Activated CD8-positive, alpha-beta memory T cell treated with anti-CD3 and anti-CD28 coated beads, Interleukin-2, amount 50 U/mL, for 48 hours (primary cell): ENCODE results near the gene SYNJ2.

ENCODE experiments used
- DNase-seq: peaks from one replicate; pipeline ENCODE4 v3.0.0-alpha.2; 2020

SYNJ2 gene

DNA sequence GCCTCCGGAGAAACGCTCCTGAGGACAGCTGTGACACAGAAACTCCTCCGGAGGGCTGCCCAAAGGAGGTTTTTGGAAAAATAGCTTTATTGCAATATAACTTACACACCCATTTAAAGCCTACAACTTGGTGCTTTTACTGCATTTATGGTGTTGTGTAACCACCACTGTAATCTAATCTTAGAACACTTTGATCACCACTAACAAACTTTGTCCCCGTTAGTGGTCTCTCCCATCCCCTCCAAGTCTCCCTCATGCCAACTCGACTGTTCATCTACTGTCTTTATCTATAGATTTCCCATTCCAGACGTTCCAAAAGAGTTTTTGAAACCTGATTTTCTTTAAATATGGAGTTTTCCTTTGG lies 62.8 kb downstream of the SYNJ2 start:
- no peak for DNase-seq

DNA sequence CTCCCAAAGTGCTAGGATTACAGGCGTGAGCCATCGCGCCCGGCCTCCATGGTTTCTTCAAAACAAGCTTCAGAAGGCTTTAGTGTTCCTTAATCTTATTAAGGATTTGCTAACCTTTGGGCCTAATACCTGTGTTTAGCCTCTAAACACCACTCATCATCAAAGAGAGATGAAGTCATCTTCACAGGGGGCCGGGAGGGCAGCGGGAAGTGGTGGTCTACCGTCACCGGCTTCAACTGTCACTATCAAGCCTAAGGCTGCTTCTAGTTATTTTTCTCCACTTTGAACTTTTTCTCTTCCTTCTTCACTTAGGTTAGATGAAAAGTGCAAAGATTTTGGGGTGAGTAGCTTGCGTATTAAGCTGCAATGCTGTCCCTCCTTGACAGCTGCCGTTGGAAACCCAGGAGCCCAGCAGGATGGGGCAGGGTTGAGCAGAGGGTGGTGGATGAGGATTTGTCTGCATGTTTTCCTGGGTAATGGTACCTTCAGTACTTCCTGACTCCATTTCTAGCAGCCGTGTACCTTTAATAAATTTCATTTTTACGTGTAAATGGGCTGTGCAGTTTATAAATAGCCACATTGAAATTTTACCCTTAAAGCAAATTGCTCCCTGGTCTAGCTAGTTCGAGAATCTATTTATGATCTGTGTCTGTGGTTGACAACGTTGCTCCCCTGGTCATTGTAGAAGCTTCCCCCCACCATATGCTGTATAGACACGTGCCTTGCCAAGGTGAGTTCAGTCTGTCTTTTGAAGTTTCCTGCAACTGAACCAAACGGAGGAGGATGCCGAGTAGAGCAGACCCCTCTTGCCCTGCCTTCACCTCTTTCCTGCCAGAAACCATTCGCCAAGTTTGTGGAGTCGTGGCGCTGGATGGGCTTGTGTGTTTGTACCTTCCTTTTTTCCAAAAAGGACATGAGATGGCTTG lies 64.8 kb downstream of the SYNJ2 start:
- no peak for DNase-seq

DNA sequence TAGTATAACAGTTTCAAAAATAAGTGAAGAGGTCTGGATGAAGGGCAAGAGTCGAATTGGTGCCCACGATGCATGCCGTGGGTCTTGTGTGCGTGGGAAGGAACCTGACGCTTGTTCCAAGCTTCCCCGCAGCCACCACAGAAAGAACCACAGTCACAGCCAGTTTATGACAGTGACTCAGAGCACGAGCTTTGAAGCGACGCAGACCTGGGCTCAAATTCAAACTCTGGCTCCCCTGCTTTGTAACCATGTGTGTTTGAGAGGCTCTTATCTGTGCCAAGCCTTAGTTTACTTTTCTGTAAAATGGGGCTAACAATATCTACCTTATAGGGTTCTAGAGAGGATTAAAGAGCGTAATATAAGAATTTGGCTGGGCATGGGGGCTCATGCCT lies 65.5 kb downstream of the SYNJ2 start:
- DNase-seq, result peak; percentile 85

DNA sequence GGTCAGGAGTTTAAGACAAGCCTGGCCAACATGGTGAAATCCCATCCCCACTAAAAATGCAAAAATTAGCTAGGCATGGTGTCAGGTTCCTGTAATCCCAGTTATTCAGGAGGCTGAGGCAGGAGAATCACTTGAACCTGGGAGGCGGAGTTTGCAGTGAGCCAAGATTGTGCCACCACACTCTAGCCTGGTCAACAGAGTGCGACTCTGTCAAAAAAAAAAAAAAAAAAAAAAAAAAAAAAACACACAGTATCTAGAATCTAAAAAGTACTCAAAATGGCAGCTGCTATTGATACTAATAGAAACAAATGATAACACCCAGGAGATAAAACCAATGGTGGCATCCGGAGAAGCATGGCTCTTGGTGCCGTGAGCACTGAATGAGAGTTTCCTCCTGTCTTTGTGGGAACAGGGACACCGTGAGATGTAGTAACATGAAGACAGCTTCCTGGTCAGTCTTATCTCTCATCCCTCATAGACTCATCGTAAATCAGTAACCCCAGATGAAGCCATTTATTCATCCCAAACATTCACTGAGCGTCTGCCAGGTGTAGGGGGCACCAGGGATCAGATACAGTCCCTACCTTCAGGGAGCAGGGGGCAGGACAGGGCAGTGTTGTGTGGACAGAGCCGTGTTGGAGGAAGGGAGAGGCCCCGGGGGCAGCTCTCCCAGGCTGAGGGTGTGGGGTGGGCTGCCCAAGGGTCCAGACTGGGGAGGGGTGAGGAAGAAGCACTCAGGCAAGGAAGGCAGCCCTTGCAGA lies 66.1 kb downstream of the SYNJ2 start:
- DNase-seq, result no peak

DNA sequence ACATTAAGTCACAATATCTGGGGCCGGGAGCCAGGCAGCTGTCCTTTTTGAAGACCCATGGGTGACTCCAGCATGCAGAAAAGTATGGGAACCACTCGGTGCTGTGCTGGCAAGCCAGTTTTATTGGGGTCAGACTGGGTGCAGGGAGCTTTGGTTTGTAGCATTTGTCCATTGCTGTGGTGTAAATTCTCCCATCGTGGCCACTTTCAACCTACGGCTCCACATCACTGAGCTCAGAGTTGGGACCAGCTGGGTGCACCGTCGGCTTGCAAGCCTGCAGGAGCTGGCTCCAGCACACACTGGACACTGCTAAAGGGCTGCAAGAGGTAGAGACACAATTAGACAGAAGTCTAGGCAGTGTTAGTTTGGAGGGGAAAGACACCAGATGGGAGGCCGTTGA lies 66.9 kb downstream of the SYNJ2 start:
- DNase-seq, result no peak

DNA sequence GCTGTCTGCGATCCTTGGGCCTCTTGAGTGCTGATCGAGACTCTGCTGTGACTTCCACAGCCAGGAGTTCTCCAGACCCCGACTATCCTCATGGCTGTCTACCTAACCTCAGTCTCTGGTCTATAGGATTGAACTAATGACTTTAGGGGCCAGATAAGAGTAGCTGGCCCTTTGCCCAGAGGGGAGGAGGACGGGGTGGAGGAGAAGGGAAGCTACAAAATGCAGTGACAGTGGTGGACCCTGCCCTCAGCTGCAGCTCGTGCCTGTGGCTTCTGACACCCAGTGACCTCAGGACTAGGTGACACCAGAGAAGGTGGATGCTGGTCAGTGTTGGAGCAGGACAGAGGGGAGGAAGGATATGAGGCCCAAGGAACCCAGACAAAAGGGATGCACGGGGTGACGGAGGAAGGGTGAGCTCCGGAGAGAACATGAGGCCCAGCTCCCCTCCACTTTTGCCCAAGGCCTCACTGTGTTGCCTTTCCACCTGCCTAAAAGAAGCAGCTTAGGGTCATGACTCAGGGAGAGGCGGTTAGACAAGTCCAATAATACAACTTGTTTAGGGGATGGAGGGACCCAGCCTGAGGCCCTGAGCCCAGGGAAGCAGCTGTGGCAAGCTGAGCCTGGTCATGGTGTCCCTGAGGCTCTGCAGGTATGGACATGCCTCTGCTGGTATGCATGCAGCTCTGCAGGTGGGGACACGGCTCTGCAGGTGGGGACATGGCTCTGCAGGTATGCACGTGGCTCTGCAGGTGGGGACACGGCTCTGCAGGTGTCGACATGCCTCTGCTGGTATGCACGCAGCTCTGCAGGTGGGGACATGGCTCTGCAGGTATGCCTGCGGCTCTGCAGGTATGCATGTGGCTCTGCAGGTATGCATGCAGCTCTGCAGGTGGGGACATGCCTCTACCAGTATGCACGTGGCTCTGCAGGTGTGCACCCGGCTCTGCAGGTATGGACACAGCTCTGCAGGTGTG lies 67.7 kb downstream of the SYNJ2 start:
- DNase-seq, result no peak

DNA sequence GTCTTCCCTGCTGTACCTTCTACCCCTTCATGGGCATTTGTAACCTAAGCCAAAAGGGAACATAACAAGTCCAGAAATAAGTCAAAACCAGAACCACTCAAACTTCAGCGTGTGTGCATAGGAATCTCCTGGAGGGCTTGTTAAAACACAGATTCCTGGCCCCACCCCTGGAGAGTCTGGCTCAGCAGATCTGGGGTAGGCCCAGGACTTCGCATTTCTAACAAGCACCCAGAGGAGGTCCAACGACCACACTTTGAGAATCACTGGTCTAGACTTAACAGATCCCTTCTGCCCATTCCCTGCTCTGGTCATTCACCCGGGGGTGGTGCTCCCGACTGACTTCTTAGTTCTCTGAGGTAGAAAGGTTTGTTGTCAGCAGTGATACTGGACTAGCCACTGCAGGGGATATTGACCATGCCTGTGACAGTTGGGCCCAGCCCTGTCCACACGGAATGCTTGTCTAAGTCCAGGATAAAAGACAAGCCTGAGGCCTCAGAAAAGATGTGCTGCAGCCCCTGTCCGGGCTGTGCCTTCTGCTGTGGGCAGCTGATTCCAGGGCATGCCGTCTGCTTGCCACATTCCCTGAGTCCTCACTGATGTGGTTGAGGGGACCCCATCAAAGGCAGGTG lies 68.6 kb downstream of the SYNJ2 start:
- DNase-seq, result no peak

DNA sequence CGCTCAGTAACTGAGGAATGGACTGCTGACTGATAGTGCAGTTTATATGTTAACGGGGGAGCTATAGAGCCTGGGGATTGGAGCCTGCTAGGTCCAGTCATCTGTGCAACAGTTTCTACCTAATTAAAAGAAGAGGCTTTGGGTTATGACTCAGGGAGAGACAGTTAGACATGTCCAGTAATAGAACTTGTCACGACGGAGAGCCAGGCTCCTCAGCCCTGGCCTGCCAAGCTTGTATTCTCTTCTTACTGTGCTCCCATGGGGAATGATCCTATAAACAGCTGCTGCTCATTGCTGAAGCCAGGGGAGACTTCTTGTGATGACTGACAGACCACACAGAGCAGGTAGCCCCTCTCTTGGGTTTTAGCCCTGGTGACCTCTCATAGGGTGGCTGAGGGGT lies 69.3 kb downstream of the SYNJ2 start:
- DNase-seq, result no peak

DNA sequence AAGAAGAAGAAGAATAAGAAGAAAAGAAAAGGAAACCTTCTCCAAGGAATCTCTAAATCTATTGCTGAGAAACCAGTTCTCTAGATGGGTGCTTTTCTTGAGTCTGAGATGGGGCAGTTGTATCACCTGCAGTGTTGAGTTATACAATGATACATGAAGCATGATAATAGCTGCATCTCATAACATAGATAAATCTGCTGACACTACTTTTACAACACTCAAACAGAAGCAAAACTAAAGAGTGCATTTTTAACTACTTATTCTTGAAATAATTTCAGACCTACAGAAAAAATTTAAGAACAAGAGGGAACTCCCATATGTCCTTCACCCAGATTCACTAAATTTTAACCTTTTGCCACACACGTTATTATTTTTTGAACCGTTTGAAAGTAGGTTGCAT lies 70.3 kb downstream of the SYNJ2 start:
- DNase-seq, result no peak

DNA sequence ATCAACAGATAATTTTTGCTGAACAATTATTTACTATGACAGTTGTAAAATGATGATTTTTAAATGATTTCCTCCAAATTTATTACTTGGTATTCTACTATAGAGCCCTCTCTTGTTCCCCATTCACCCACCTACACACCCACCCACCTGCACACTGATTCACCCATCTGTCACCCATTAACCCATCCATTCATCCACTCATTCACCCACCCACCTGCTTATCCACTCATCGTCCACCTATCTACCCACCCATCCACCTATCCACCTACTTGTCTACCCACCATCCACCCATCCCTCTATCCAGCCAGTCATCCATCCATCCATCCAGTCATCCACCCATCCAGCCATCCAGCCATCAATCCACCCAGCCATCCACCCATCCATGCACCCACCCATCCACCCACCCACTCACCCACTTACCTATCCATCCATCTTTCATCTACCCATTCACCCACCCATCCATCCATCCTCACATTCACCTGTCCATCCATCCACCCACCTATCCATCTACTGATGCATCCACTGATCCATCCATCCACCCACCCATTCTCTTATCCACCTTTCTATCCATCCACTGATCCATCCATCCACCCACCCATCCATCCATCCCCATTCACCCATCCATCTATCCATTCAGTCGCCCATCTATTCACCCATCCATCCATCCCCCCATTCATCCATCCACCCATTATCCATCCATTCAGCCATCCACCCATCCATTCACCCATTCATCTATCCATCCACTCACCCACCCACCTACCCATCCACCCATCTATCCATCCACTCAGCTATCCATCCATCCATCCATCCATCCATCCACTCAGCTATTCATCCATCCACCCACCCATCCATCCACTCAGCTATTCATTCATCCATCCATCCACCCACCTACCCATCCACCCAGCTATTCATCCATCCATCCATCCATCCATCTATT lies 72.0 kb downstream of the SYNJ2 start:
- DNase-seq, result no peak

DNA sequence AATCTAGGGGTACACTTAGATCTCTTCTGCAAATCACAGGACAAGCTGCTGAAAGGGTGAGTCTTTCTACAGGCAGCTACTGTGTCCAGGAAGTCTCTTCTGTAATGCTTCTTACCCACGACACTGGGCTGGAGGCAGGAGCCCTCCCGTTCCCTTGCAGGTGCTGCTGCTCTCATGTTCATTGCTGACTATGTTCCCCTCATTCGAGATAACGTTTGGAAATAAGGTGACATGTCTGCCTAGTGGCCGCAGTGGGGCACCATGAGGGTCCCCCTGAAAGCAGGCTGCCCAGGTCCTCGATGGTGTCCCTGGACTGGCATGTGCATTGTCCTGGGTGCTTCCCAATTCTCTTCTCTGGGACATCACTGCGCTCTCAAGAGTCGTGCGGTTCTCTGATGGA lies 74.7 kb downstream of the SYNJ2 start:
- DNase-seq, result no peak

DNA sequence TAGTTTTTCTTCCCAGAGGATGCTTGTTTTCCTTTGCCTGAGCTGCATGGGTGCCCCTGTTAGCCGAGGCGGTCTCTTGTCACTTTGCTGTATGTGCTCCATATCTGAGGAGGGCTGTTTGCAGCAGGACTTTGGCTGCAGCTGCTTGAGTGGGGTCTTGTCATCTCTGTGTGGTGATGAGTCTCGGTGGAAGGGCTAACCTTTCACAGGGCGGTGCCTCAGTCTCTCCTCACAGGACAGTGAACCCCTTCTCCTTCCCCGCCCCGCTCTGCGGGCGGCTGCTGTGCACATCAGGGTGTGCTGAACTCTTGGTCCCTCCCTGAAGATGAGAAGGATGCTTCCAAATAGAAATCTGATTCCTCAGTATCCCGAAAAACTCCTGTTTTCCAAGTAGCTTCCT lies 75.1 kb downstream of the SYNJ2 start:
- DNase-seq, result no peak

DNA sequence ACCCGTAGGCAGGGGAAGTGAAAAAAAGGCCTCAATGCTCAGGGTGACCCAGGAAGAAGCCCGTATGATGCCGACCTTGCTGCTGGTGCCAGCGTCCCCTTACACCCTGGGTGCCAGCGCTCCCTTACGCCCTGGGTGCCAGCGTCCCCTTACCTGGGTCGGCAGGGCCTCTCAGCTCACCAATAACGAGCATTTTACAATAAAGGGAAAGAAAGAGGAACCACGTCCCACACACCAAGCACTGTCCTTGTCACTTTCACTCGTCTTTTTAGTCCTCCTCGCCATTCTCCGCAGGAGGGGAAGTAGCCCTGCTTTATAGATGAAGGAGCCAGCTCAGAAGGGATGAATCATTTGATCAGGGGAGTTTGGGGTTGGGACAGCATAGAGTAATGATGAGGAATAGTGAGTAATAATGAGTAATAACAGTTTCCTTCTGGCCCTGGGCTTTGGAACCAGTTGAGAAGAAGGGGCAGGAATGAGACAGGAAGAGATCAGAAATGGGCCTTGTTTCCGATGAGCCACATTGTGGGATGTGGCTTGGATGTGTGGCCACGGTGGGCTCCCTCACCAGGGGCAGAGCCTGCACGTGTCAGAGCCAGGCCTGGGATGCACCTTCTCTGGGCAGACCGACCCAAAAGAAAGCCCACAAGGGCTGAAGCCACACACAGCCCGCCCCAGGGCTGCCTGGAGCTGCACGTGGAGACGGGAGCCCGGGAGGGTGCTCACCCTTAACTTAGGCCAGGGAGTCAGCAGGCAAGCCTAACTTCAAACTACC lies 75.7 kb downstream of the SYNJ2 start:
- peak; percentile 75 for DNase-seq

DNA sequence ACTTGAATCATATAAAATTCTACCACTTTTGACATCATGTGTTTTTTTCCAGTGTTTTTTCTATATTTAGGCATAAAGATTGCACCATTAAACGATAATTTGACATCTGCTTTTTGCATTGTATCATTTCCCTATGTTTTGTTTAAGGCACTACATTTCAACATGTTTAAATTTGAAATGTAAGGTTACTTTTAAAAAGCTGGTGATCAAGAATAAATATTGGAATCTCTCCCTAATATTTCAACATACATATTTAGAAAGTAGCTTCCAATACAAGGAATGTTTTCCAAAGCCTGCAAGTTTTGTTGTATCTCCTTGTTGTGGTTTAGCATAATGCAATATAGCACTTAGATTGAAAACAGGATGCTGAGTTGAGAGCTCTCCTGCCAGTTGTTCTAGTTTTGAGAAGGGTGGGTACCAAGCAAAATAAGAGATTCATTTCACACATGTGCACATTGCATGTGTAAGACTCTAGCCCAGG lies 76.5 kb downstream of the SYNJ2 start:
- no peak for DNase-seq

DNA sequence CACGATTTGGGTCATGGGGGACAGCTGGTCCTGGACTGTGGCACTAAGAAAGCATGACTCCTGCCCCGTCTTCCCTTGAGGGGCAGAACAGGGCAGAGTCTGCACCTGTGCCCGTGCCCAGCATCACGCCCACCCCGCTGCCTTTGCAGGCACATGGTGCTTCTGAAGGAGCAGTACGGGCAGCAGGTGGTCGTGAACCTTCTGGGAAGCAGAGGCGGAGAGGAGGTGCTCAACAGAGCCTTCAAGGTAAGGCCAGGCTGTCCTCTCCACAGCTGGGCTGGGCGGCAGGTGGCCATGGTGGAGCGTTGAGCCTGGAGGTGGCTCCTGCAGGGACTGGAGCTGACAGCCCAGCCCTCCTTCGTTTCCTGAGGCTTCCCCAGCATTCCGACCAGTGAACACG lies 77.4 kb downstream of the SYNJ2 start:
- no peak for DNase-seq

DNA sequence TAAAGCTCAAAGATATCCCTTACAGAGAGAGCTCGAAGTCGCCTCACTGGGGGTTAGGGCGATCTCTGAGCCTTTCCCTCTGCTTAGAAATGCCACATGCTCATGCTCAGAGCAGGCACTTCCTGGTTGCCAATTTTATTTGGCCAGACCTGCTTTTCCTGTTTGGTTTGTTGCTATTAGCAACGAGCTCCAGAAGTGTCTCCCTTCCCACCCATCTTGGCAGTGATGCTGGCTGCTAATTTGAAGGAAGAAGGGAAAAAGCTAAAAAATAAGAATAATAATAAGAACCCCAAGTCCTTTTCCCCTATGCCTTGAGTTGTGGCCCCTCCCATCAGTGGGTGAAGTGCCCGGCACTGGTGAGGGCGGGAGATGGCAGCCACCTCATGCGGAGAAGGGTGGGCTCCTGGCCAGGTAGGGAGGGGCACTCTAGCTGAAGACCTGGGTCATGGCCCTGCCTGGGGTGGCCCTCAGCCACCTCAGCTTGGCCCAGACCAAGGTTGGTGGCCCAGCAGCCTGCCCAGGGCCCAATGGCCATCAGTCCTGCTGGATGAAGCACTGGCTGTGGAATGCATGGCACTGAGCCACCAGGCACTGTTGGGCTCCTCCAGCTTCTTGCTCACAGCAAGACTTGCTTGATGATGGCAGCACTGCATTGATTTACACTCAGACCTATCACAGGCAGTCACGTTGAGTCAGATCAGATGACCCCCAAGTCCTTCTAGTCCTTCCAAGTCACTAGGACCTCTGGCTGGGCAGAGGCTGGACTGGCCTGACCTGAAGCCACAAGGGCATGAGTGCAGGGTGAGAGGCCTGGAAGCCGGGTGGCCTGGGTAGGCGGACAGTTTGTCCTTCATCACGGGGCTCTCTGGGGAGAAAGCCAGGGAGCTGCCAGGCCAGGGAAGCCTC lies 79.0 kb downstream of the SYNJ2 start:
- DNase-seq, result no peak

DNA sequence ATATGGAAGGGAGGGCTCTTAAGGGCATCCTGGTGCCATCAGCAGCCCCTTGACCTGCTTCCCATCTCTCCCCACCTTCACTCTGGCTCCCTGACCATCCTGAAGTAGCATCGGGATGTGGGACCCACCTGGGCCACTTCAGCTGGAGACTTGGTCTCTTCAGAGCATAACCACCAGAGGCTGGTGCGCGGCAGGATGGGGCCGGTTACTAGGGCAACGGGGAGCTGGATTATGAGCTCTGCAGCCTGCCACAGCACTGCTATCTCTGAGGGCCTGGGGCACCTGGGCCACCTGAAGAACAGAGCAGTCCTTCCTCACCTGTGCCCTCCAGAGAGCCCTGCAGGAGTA lies 79.7 kb downstream of the SYNJ2 start:
- no peak for DNase-seq

DNA sequence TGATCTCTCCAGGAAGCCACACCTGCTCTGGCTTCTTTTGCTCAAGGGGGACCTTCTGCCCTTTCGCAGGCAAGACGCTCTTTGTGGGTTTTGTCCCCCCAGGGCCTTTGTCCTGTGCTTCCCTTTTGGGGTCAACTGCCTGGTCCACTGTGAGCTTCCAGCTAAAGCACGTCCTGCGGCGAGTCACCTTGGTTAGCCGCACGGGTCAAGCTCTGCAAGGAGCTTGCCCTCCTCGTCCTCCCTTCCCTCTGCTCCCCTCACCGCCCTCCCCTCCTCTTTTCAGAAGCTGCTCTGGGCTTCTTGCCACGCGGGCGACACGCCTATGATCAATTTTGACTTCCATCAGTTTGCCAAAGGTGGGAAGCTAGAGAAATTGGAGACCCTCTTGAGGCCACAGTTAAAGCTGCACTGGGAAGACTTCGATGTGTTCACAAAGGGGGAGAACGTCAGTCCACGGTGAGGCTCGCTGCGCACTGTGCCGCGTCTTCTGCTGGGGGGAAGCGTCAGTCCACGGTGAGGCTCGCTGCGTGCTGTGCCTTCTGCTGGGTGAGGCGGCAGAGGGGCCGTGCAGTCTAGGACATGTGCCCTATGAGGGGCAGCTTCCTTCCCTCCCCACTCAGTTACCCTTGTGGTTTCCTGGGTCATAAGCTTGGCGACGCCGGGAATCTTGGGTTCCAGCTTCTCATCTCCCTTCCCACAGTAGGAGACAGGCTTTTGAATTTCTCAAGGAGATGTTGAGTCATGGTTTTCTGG lies 80.2 kb downstream of the SYNJ2 start:
- no peak for DNase-seq

DNA sequence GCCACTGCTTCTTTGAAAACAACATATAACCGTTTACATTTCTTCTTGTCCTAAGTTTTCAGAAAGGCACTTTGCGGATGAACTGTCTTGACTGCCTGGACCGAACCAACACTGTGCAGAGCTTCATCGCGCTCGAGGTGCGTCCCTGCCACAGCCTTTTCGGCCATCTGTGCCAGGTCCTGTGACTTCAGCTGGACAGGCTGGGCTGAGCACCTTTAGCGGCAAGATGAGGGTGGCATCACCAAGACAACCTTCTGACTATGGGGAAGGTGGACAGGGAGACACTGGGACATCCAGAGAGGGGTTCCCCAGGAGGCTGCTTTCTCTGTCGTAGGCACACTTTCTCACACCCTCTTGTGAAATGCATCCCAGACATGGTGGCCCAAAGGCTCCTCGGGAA lies 82.1 kb downstream of the SYNJ2 start:
- DNase-seq, result no peak
